GM21717 (cell line): ENCODE results near the gene PNPLA3.

Experiments
- ATAC-seq: cut with Tn5 transposase; IDR thresholded peaks from one replicate; pipeline ENCODE4 v1.9.1; 2021; ENCODE audit warnings: mild to moderate bottlenecking, moderate library complexity; ENCODE audit not compliant: unreplicated experiment

Gene PNPLA3

DNA sequence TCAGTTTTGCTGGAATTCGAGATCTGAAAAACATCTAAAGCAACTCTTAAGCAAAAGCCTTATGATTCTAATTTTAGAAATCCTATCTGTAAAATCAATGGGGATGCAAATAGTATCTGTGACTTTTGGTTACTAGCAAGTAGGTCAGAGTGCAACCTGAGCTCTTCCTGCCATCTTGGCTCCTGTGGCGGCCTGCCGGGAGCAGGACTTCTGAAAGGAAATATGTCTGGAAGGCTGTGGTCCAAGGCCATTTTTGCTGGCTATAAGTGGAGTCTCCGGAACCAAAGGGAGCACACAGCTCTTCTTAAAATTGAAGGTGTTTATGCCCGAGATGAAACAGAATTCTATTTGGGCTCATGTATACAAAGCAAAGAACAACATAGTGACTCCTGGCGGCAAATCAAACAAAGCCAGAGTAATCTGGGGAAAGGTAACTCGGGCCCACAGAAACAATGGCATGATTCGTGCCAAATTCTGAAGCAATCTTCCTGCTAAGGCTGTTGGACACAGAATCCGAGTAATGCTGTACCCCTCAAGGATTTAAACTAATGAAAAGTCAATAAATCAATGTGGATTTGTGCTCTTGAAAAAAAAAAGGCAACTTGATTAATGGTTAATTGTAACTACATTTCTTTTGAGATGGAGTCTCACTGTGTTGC, 33.3 kb downstream of the PNPLA3 start:
- no peak for ATAC-seq

DNA sequence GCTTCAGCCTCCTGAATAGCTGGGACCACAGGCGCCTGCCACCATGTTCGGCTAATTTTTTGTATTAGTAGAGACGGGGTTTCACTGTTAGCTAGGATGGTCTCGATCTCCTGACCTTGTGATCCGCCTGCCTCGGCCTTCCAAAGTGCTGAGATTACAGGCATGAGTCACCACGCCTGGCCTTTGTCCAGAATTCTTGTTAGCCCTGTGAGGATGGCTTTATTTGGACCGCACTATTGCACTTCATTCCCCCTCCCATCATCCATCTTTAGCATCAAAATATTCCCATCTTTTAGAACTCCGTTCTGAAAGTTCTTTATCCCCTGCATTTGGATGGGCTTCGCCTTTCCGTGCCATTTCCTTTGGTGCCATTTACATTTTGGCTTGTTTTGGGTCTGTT, 34.3 kb downstream of the PNPLA3 start:
- ATAC-seq, result no peak

DNA sequence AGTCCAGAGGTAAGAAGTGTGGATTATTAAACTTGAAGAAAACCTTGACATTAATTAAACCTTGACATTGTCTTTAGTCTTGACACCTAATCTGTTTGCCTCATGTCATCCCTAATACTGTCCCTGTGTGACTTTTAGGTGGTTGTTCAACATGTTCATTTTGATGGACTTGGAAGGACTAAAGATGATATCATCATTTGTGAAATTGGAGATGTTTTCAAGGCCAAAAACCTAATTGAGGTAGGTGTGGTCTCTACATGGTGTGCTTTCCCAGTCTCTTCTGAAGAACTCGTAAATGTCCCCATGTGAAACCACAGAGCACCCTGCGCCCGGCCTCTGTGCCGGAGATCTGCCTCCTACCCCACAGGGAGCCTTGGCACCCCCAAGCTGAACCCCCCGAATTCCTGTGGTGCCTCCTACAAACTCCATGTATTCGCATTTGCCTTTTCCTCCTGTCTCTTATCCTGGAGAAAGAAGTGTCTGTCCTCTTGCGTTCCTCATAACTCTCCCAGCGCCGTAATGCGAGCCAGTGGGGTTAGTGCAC, 40.8 kb downstream of the PNPLA3 start:
- ATAC-seq, result no peak

DNA sequence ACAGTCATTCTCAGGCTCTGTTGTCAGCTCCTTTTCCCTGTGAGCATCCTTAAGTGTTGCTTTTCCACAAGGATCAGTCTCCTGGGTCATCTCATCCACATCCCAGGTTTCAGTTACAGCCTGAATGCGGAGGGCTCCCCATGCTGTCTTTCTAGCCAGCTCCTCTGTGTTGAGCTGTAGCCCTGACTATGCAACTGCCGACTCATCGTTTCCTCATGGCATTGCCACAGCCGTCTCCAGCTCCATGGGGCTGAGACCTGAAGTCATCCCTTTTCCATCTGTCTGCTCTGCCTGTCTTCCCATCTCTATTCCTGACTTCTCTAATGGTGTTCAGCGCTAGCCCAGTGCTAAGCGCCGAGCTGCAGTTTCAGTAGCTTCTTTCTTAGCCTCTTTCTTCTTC, 43.5 kb downstream of the PNPLA3 start:
- ATAC-seq, result no peak

DNA sequence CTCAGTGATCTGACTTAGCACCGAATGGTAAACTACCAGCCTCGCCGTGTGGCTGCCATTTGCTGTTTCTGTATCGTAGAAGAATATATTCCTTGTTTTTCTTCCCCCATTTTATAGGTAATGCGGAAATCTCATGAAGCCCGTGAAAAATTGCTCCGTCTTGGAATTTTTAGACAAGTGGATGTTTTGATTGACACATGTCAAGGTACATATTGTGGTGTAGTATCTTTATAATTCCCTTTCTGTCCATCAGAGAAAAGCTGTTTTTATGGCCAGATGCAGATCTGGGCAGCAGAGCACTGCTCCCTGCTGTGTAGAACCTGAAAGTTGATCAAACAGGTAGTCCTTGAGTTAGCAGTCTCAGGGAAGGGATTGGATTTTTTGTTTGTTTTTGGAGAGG, 45.0 kb downstream of the PNPLA3 start:
- ATAC-seq, result no peak

DNA sequence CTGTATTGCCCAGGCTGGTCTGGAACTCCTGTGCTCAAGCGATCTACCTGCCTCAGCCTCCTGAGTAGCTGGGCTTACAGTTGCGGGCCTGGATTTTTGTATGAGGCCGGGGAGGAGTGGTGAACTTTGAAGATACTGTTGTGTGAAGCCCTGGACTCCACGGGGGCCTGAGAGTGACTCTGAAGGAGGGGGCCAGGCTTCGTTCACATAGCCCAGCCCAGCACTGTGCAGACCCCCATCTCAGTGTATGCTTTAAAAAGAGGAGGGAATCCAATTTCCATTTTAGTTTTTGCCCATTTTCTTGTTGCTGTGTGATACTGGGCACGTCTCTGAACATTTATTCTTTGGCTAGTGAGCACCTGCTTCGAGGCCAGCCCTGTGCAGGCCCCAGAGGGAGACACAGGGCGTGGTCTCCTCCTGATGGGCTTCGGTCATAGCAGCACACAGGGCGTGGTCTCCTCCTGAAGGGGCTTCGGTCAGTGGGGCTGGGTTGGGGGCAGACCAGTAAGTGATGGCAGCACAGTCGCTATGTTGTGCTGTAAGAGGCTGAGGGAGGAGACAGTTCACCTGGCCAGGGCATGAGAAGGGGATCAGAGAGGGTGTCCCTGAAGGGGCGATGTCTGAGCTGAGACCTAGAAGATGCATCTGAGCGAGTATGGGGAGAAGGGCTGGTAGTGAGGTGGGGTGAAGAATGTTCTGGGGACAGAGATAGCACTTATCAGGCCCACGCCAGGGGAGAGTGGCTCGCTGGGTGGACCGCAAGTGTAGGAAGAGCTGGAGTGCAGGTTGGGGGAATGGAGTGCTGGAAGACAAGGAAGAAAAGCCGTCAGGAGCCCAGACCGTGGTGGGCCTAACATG, 45.6 kb downstream of the PNPLA3 start:
- no peak for ATAC-seq

DNA sequence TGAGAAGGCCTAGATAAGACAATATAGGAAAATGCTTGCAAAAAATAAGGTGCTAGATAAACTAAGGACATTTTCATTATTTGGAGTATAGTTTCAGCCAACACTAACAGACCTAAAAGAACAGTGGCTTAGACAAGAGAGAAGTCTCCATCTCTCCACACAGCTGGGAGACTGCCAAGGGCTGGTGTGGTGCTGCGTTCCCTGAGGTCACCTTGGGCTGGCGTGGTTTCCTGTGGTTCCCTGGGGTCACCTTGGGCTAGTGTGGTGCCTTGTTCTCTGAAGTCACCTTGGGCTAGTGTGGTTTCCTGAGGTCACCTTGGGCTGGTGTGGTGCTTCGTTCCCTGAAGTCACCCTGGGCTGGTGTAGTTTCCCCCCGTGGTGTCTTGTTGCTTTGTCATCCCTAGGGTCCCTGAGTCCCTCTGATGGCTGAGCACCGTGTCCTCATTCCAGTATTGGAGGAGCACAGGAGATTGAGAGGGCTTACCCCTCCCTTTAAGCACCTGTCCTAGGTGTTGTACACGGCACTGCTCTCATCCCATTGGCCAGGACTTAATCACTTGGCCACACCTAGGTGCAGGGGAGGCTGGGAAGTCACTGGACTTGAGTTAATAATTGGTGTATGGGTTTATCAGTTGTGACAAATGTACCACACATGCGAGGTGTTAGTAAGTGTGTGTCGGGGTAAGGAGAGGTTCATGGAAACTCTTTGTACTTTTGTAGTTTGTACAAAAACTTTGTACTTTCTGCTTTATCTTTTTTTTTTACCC, 46.6 kb downstream of the PNPLA3 start:
- no peak for ATAC-seq

DNA sequence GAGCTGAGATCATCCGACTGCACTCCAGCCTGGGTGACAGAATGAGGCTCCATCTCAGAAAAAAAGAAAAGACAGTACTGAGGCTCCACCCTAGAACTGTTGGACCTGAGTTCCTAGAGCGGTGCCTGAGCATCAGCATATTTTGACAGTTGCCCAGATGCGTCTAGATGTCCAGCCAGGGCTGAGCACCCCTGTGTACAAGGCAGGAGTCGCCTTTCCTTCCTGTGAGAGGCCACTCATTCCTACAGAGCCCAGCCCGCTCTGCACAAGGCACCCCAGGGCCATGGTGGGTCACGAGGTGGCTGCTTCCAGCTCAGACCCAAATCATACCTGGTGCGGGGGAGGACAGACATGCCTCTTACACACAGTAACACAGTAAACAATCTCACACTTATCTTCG, 47.5 kb downstream of the PNPLA3 start:
- ATAC-seq, result no peak

DNA sequence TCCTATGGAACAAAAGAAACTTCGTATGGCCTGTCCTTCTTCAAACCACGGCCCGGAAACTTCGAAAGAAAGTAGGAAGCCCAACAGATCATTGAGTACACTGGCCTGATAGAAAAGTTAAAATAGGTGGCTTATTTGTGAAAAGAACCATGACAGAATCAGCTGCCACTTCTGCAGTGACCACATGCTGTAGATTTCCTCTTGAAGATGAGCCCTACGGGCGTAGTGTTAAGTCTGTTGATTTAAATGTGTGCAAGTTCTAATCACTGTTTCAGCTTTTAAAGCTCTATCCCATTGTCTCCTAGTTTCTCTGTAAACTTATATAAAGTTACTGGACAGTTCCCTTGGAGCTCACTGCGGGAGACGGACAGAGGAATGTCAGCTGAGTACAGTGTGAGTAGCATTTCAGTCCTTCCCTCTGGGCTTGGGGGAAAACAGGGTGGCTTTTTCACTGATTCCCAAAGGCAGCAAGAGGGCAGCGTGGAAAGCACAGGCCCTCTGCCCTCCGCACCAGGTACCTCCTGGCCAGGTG, 49.4 kb downstream of the PNPLA3 start:
- no peak for ATAC-seq

DNA sequence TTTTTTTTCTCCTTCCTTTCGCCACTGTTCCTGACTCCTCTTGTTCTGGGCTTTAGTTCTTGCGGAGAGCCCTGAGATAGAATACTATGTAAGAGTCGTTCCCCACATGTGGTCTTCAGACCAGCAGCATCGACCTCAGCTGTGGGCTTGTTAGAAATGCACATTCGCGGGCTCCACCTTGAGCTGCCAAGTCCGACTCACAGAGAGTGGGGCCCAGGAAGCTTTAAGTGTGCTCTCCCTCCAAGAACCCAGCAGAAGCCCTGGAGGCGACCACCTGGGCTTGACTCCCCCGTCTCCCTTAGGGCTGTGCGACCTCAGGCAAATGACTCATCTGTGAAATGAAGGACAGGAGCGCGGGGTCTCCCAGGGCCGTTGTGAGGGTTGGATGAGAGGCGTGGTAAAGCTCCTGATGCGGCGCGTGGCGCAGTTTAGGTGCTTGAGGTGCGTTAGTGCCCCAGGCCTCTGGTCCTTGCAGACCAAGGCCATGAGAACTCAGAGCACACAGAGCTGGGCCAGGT, 50.5 kb downstream of the PNPLA3 start:
- no peak for ATAC-seq

DNA sequence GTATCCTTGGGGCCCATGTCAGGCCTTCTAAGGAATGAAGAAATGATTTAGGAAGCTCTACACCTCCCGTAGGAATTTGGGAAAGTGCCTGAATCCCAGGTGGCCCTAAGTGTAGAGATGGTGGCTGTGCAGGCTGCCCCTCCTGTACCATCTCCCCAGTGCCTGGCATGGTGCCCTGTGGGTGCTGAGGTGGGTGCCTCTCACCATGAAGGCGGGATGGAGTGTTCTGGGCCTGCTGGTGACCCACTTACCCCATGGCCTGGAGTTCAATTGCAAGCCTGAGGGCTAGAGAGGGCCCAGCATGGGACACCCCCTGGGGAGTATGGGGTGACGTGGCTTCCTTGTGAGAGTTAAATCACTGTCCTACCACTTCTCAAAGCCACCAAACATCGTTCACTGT, 51.4 kb downstream of the PNPLA3 start:
- ATAC-seq, result no peak

DNA sequence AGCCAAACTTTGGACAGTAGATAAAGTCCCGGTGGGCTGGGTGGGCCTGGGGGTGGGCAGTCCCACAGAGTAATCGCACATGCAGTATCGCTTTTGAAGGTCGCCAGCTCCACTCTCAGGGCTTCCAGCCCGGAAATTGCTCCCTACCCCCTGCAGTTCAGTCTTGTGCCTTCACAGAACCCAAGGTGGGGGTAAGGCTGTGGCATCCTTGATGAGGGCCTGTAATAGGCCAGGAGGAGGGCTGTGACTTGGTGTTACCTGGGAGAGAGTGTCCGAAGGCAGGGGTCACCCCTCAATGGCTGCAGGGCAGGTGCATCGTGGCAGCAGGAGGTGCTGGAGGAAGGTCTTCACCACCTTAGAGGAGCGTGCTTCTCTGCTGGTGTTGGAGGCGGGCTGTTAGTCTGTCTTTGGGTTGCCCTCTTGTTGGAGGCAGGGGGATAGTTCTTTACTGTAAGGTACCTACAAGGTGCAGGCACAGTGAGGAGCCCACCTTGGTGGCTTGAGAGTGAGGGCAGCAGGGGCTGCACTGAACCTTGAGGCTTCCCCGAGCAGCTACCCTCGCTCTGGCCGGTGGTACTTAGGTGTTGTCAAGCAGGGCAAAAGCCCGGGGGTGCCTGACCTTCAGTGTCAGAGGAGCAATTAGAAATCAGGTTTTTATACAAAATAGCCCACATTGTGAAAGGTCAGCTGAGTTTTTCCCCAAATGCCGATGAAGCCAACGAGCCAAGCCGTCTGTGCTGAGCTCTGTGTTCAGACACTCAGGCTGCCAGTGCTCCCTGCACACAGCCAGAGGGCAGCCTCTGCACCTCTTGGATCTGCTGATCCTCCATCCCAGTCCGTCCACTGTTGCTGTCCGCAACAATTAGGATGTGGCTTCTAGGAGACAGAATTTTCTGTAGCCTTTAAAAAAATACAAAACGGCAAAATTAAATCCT, 53.5 kb downstream of the PNPLA3 start:
- no peak for ATAC-seq

DNA sequence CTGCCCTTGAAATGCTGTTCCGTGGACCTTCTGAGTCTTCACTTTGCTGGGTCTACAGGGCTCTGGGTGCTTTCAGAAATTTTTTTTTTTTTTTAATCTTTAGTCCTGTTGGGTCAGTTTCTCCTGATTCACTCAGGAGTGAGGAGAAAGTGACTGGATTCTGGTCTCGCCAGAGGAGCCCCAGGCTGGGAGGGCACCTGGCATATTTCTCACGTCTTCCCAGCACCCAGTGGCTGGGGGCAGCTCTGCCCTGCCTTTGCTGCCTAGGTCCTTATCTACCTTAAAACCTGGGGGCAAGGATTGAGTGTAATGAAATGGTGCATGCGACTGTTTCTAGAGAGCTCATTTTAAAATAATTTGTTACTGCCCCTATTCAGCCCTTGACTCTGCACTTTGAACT, 55.0 kb downstream of the PNPLA3 start:
- no peak for ATAC-seq

DNA sequence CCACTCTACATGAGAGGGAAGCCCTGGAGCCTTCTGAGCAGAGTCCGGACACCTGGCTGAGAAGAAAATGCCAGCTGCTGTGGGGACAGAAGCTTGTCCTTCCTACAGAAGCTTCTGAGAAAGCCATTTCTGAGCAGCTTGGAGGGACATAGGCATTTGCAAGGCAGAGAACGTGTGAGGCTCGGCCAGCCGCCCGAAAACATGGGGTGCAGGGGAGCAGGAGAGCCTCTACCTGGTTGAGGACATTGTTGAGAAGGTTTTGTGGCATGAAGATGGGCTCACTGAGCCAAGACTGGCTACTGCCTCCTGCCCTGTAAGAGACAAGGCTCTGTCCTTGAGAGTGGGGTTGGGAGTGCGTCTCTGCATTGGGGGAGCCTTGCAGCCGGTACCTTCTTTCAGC, 57.0 kb downstream of the PNPLA3 start:
- ATAC-seq, result no peak

DNA sequence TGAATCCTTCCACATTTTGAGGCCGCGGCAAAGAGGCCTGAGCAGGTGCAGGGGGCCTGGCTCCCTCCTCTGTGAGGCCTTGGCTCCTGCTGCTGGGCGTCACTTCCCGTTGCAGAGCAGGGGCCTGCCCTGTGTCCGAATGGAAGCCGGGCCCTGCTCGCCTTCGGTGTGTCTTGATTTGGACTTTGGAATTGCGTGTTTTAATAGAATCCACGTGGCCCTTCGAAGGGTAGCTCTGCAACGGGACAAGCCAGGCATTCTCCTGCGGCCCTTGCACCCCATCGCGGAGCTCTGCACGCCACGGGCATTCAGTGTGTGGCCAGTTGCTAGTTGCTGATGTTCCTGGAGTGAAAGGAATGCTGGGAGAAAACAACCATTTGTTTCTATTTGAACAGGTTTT, 57.4 kb downstream of the PNPLA3 start:
- ATAC-seq, result no peak

DNA sequence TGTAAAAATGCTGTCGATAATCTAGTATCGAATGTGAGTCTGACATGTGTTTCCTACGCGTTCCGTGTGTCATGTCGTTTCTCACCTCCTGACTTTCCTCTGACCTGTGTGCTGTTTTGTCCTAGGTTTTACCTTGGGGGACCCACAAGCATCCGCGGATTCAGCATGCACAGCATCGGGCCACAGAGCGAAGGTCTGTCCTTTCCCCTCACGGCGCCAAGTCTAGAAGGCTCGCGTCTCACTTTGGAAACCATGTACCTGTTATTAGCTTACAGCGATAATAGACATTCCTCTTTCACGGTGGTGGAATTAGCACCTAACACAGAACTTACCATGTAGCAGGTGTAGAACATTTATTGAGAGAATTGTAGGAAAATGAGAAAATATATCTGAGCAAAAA, 60.2 kb downstream of the PNPLA3 start:
- no peak for ATAC-seq

DNA sequence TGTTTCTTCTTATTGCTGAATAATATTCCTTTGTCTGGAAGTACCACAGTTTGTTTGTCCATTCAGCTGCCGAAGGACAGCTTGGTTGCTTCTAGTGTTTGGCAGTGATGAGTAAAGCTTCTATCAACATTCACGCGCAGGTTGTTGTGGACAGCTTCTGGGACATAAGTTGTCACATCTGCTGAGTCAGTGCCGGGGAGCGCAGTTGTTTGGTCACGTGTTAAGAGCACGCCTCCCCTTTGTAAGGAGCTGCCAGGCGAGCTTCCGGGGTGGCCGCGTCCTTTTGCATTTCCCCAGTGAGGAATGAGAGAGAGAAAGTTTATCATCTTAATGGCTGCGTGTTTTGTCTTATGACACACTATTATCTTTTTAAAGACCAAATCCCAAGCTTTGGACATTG, 61.9 kb downstream of the PNPLA3 start:
- ATAC-seq, result no peak

DNA sequence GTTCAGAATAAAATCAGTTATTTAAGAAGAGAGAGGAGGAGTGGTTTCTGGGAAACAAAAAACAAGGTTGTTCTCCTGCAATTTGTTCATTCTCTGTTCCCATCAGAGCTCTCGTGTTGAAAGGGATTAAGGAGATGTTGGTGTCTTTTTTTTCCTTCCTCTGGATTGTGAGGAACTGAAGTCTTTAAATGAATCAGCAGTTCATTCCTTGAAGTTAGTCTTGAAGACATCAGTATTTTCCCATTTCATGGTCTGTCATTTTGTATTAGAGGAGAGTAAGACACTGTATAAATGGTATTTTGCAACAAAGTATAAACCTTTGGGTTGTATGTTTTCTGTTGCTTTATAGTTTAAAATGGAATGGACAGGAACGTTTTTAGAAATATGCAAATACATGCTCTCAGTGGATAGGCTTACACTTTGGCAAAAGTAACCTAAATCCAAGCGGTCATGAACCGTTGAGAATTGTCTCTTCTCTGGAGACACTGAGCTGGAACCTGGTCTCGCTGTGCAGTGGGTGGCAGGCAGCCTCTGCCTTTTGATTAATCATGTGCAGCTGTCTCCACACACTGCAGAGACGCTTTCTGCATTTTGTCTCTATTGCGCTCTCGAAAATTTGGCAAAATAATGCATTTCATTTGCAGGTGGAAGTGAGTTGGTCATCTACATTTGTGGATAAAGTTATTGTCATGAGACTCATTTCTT, 64.7 kb downstream of the PNPLA3 start:
- no peak for ATAC-seq

DNA sequence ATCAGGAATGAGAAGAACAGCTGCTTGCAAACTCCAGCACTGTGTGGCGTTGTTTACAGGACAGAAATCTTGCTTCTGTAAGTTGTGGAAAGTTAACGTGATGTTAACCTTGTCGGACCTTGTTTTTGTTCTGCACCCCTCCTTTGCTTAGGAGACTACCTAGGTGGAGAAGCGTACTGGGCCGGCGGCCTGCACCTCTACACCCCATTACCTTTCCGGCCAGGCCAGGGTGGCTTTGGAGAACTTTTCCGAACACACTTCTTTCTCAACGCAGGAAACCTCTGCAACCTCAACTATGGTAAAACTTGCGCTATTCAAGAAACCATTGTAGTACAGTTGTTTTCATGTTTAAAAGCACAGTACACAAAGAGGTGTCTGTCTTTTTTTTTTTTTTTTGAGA, 65.4 kb downstream of the PNPLA3 start:
- no peak for ATAC-seq
